Midbrain (tissue), 1 donor: ENCODE data around the gene ATP2C2.
"Not testable (repeated sequence)": the region's sequence is repeated elsewhere in the genome, so short reads cannot be mapped to it uniquely, and the experiment has no call there.

Source experiments
- DNase-seq: peaks from one replicate; lab custom pipeline; 2025; lab: John Stamatoyannopoulos, UW

Gene ATP2C2

GRCh38 chr16:84340325-84341040 lies 27.9 kb upstream of the ATP2C2 start:
- DNase-seq, result no peak

- no peak for DNase-seq
Observed at GRCh38 chr16:84341528-84342295, 26.6 kb upstream of the ATP2C2 start.

GRCh38 chr16:84343800-84344199 lies 24.5 kb upstream of the ATP2C2 start:
- DNase-seq, result not testable (repeated sequence)

- DNase-seq, result no peak
Observed at GRCh38 chr16:84344781-84345180, 23.6 kb upstream of the ATP2C2 start.

GRCh38 chr16:84347161-84347560 lies 21.2 kb upstream of the ATP2C2 start:
- DNase-seq, result no peak

- no peak for DNase-seq
Observed at GRCh38 chr16:84348386-84348888, 19.9 kb upstream of the ATP2C2 start.

- no peak for DNase-seq
Observed at GRCh38 chr16:84349862-84350684, 18.3 kb upstream of the ATP2C2 start.

GRCh38 chr16:84350685-84351400 lies 17.5 kb upstream of the ATP2C2 start:
- no peak for DNase-seq

- DNase-seq, result no peak
Observed at GRCh38 chr16:84351630-84352029, 16.7 kb upstream of the ATP2C2 start.

- no peak for DNase-seq
Observed at GRCh38 chr16:84354306-84354705, 14.0 kb upstream of the ATP2C2 start.

- no peak for DNase-seq
Observed at GRCh38 chr16:84355149-84355548, 13.2 kb upstream of the ATP2C2 start.

- no peak for DNase-seq
Observed at GRCh38 chr16:84356176-84356575, 12.2 kb upstream of the ATP2C2 start.

GRCh38 chr16:84356591-84357116 lies 11.7 kb upstream of the ATP2C2 start:
- peak; percentile 87 for DNase-seq

- DNase-seq, result peak; percentile 73
Observed at GRCh38 chr16:84357191-84357651, 11.1 kb upstream of the ATP2C2 start.

- DNase-seq, result no peak
Observed at GRCh38 chr16:84358601-84359295, 9.6 kb upstream of the ATP2C2 start.

GRCh38 chr16:84359326-84359725 lies 9.0 kb upstream of the ATP2C2 start:
- DNase-seq, result no peak

GRCh38 chr16:84360170-84360569 lies 8.2 kb upstream of the ATP2C2 start:
- DNase-seq, result no peak

GRCh38 chr16:84360748-84361147 lies 7.6 kb upstream of the ATP2C2 start:
- DNase-seq, result no peak

GRCh38 chr16:84361546-84361945 lies 6.8 kb upstream of the ATP2C2 start:
- DNase-seq, result no peak

GRCh38 chr16:84362471-84362941 lies 5.8 kb upstream of the ATP2C2 start:
- peak; percentile 50 for DNase-seq

- no peak for DNase-seq
Observed at GRCh38 chr16:84366208-84366607, 2.1 kb upstream of the ATP2C2 start.
